ENCODE results near the gene EEF1A2.
"Not testable (repeated sequence)": the region's sequence is repeated elsewhere in the genome, so short reads cannot be mapped to it uniquely, and the experiment has no call there.

Gene EEF1A2

DNA sequence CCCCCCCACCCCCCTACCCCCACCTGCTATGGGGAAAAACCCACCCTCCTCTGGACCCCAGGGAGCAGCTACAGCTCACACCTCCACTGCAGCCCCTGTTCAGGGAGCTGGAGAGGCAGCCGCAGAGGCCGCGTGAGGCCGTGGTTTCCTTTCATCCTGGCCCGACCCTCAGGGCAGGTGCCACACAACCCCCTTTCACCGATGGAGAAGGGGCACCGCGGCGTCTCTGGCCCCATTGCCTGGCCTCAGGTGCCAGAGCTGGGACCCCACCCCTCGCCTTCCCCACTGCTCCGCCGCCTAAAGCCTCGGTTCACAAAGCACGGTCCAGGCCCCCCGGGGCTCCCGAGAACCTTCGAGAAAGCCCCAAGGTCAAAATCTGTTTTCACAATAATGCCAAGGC, 14.6 kb downstream of the EEF1A2 start:
- no peak for DNase-seq

- no peak for DNase-seq
These were observed 15.0 kb downstream of the EEF1A2 start for GRCh38 chr20:63483834-63484233.

DNA sequence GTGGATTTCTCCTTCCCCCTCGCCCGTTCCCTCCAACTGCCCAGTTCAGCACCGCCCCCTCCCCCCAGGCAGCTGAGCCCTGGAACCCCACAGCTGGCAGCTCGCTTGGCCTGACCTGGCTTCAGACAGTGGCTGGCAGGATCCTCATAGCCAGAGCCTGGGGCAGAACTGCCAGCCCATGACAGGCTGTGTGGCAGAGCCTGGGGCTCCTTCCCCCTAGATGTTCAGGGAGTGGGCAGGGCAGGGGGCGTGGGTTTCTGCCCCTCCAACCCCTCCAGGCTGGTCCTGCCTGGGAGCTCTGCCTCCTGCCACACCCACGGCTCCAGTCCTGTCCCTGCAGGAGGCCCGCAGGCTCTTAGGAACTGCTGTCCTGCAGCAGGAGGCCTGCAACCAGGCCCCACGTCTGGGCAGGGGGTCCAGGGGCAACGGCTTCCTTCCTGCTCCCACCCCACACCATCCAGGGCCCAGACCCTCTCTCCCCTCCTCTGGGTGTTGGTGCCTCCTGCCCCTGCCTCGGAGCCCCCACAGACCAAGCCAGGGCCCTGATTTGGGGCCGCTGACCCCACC, 16.8 kb downstream of the EEF1A2 start:
- DNase-seq, result no peak

DNA sequence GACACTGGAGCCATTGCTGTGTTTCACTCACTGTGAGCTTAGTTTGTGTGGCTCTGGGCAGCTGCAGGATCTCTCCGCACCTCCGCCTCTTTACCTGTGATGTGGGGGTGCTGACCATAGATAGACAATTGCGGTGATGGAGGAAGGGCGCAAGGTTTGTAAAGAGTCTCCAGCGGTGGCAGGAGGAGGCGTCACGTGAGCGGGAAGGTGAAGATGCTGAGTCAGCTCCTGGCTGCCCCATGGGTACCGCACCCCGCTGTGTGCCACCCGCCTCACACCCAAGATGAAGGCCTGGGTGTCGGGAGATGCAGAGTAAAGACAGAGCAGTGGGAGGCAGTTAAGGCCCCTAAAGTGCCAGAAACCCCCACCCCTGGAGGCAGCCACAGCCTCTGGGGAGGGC, 17.4 kb downstream of the EEF1A2 start:
- DNase-seq, result no peak

DNA sequence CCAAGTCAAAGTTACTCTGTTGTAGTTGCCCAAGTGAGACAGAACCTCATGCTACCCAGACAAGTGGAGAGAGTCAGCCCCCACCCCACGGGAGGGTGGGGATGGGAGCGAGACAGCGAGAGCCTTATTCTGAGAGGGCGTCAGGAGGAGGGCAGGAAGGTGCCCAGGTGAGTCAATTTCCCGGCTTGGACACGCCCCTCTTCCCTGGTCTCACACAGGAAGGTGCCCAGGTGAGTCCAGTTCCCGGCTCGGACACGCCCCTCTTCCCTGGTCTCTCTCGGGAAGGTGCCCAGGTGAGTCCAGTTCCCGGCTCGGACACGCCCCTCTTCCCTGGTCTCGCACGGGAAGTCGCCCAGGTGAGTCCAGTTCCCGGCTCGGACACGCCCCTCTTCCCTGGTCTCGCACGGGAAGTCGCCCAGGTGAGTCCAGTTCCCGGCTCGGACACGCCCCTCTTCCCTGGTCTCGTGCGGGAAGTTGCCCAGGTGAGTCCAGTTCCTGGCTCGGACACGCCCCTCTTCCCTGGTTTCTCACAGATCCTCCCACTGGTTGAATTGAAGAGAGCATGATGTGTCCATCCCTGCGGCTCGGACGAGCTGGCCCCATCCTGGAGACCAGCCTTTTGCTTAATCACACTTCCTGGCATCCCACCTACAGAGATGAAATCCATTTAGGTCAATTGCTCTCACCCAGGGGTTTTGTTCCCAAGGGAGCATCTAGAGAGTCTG, 19.0 kb downstream of the EEF1A2 start:
- DNase-seq, result not testable (repeated sequence)

DNA sequence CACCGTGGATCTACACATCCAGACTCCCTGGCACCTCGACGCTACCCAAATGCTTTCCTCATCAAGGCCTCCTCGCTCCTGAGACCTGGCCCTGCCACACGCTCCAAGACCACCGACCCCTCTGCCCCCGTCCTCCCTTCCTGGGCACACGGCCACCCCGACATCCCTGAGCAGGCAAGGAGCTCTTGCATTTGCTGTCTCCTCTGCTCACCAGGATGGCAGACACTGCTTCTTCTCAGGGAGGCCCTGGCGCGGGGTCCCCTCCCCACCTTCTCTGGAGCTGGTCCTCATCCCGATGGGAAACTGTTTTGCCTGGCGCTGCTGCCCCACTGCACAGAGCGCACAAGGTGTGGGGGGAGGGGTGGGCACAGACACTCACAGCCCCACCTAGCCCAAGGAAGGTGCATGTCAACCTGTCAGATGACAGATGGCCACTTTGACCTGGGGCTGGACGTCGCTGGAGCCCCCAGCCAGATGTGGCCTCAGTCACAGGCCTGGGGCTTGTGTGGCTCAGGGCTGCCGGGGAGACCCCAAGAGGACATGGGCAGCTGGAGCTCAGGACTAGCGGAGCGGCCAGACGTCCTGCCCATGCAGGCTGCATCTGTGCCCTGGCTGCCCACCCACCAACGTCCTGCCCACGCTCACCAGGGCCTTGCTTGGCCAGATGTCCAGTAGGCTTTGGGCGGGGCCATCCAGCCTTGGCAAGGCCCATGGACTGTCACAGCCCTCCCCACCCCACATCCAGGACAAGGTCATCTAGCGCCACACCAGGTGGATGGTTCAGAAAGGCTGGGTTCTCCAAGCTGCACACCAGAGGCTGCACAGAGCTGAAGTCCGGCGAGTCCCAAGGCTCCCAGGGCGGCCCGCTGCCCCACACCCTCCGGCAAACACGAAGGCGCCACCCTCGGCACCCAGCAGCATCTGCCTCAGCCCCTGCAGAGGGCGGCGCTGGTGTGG, 20.3 kb downstream of the EEF1A2 start:
- no peak for DNase-seq

GRCh38 chr20:63477944-63478343, 20.9 kb downstream of the EEF1A2 start:
- DNase-seq, result no peak

DNA sequence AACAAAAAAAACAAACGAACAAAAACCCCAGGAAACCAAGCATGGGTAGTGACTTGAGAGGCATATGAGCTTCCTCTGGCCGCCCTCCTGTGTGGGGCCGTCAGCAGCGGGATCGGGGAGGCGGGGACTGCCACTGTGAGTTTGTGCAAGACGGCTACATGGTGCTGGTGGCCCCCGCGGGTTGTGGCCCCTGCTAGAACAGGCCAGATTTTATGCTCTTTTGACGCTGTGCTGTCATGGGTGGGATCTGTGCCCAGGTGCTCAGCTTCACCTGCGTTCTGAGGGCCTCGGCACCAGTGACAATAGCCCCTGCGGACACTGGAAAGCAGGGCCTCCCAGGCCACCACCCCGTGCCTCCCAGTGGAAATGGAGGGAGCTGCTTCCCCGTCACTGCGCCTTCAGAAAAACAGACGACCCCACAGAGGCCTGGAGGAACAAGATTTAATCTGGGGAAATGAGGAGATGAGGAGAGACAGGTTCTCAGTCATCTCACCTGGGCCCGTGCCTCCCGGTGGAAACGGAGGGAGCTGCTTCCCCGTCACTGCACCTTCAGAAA, 21.7 kb downstream of the EEF1A2 start:
- DNase-seq, result no peak

- no peak for DNase-seq
These were observed 23.7 kb downstream of the EEF1A2 start for GRCh38 chr20:63475209-63475608.

- DNase-seq, result no peak
These were observed 25.1 kb downstream of the EEF1A2 start for GRCh38 chr20:63473555-63474449.

DNA sequence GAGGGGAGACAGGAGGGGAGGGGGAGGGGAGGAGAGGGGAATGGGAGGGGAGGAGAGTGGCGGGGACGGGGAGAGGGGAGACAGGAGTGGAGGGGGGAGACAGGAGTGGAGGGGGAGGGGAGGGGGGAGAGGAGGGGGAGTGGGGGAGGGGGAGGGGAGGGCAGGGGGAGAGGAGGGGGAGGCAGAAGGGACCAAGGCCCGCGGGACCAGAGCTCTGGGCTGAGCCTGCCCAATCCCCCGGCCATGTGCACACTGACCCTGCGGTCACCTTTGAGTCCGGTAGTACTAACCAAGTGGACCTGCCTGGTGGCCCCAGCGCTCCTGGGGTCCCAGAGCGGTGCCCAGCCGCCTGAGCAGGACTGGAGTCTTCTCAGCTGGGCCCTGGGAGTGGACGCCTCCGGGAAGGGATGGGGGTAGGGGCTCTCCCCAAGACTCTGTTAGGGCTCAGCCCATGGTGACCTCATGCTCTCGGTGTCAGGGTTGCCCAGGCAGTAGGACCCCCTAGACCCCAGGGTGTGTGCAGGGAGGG, 26.0 kb downstream of the EEF1A2 start:
- DNase-seq, result no peak

GRCh38 chr20:63471981-63472831, 26.7 kb downstream of the EEF1A2 start, which contains the start of gene KCNQ2:
Gene KCNQ2, minus strand, starts transcription at chr20:63472655. Its CDS starts 192 bp downstream, at chr20:63472463.
- DNase-seq, result no peak

- DNase-seq, result no peak
These were observed 27.2 kb downstream of the EEF1A2 start for GRCh38 chr20:63471717-63471980.

- DNase-seq, result no peak
These were observed 27.7 kb downstream of the EEF1A2 start for GRCh38 chr20:63471002-63471716.

GRCh38 chr20:63470410-63470809, 28.5 kb downstream of the EEF1A2 start:
- DNase-seq, result no peak

DNA sequence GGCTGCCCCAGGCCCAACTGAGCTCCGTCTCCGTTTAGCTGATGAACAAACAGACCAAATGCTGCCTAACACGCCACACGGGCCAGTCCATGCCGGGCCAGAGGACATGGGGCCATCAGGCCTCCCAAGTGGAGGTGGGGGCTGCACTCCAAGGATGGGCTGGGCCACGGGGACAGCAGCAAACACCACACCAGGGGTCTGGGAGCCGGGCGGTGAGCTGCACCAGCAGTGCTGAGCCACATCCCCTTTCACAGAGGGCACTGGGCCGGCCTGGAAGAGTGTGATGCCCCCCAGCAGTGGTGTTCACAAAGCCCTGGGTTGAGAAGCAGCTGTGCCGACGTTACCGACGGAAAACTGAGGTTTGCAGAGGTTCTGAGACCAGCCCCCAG, 29.2 kb downstream of the EEF1A2 start:
- DNase-seq, result no peak

- no peak for DNase-seq
These were observed 29.7 kb downstream of the EEF1A2 start for GRCh38 chr20:63469019-63469712.

DNA sequence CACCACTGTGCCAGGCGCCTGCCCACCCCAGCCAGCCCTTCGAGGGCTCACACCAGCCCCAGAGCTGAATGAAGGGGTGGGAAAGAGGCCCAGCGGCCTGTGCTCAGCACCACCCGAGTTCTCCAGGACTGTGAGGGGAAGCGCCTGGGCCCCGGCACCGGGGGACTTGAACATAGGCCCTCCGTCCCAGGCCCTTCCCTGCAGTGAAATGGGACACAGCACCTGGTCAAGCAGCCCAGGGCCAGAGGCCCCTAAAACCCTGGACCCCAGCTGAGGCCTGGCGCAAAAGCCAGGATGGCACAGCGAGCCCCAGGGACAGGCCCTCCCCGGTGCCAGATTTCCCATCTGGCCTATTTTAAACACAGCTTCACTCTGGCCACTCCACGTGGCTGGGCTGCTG, 30.5 kb downstream of the EEF1A2 start:
- no peak for DNase-seq

GRCh38 chr20:63467294-63468083, 31.4 kb downstream of the EEF1A2 start:
- DNase-seq, result no peak

Measured in activated CD4-positive, alpha-beta T cell treated with anti-CD3 and anti-CD28 coated beads for 4 hours (primary cell).